GM10266 (cell line): ENCODE results near the gene LRRC10B.

ENCODE experiments used
- DNase-seq: peaks from one replicate; pipeline ENCODE4 v3.0.0; 2012; ENCODE audit errors: extremely low spot score
- TF ChIP-seq, protein P1 (sequence below): IDR thresholded peaks from 2 replicates; pipeline ENCODE4 v1.5.1; 2012; ENCODE audit warnings: mild to moderate bottlenecking, low read depth; ENCODE audit not compliant: control insufficient read depth, insufficient read depth; ENCODE audit errors: missing control alignments

LRRC10B gene

DNA sequence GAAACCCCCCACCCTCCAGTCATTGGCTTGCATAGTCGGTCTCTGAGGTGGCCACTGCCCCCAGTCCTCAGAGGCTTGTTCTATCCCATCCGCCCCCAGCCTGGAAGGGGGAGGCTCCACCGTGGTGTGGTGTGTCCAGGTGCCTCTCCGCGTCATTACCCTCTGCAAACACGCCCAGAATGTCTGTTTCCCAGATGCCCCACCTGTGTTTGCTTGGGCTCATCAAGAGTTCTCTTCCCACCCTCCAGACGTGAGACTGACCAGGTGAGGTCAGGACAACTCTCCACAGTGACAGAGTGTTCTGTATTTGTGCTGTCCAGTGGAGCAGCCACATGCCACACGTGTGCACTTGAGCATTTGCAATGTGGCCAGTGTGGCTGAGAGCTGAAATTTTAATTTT, 24.9 kb downstream of the LRRC10B start:
- no peak for DNase-seq
- TF ChIP-seq, protein P1, sequence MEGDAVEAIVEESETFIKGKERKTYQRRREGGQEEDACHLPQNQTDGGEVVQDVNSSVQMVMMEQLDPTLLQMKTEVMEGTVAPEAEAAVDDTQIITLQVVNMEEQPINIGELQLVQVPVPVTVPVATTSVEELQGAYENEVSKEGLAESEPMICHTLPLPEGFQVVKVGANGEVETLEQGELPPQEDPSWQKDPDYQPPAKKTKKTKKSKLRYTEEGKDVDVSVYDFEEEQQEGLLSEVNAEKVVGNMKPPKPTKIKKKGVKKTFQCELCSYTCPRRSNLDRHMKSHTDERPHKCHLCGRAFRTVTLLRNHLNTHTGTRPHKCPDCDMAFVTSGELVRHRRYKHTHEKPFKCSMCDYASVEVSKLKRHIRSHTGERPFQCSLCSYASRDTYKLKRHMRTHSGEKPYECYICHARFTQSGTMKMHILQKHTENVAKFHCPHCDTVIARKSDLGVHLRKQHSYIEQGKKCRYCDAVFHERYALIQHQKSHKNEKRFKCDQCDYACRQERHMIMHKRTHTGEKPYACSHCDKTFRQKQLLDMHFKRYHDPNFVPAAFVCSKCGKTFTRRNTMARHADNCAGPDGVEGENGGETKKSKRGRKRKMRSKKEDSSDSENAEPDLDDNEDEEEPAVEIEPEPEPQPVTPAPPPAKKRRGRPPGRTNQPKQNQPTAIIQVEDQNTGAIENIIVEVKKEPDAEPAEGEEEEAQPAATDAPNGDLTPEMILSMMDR = no peak

DNA sequence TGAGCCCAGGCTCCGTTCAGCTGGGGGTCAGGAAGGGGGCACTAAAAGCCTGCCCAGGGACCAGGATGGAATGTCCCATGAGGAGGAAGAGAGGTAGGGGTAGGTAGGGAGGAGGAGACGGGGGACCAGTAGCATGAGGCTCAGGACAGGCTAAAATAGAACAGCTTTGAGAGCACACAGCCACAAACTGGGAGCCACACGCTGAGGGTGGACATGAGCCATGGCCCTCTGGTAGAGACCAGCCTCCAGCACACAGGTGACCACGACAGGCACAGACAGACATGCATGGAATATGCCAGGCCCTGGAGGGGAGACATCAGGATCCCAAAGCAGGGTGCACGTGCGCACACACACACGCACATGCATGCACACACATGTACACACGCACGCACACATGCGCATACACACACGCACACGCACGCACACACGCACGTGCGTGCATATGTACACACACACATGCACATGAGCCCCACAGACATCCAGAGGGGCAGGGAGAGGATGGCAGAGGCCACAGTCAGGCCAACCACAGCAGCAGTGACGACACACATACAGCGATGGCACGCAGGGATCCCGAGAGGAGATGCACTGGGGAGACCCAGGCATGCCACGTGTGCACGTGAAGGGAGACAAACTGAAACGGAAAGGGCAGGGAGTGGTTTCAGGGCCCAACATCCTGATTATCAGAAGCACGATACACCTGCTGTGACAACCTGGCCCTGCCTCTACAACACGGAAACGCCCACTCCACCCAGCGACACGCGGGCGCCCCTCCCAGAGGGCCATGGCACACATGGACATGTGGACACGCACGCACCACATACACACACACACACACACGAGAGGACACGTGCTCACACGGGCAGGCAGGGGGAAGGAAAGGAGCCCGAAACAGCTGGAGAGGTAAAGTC, 25.7 kb downstream of the LRRC10B start:
- TF ChIP-seq, protein P1 = no peak
- DNase-seq = no peak

DNA sequence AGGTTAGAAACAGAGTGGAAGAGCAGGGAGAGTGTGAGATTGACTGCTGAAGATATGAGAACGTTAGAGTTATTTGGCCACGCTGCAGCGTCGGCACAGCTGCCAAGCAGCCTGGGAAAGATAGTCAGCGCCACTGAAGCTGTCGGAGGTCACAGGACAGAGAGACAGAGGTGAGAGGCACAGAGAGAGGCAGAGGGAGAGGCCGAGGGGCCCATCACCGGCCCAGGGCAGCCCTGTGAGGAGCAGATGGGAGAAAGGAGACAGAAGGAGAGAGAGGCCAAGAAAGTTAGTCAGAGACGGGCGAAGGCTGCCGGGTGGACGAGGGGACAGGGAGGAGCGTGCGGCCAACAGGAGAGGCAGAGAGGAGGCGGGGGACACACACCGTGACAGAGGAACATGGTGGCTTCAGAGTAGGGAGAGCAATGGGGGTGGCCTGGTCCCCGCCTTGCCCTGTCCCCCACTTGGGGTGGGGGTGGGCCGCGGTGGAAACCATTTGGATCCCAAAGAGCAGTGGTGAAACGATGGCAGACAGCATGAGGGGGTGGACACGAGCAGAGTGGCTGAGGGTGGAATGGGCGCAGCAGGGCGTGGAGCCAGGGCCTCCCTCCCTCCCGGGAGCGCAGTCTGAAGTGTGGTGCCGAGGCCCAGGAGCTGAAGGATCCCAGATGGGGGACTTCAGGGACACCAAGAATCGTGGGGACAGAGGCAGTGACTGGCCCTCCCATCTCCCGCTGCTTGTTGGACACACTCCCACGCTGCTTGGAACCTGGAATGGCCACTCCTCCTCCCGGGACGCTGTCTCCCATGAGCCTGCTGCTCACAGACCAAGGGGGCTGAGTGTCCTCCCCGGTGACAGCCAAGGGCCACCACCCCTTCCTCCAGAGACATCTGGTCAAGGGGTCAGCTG, 26.6 kb downstream of the LRRC10B start:
- DNase-seq = no peak
- TF ChIP-seq, protein P1 = no peak

DNA sequence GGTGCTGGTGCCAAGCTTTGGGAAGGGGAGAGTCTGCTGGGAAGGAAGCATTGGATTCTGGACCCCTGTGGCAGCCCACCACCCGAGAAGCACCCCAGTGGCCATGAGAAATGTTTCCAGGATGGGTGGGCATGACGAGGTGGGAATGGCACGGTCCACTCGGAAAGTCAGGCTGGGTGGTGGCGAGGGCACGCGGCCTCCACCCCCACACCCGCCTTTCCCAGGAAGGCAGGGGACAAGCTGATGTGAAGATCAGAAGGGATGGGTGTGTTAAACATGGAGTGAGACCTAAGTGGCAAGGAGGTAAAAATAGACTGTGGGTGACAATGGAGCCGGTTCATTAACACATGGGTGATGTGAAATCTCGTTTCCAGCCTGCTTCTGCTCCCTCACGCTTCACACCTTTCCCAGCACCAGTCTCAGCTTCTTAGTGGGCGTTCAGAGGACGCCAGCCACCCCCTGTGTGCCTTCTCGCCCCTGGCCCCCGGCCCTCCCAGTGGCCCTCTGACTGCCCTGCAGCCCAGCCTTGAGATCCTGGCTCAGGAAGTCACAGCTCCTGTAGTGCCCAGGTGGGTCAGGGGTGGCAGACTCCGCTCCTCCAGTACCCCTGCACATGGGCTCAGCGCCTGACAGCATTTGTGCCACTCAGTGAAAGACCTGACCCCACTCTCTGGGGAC, 27.6 kb downstream of the LRRC10B start:
- TF ChIP-seq, protein P1 = no peak

DNA sequence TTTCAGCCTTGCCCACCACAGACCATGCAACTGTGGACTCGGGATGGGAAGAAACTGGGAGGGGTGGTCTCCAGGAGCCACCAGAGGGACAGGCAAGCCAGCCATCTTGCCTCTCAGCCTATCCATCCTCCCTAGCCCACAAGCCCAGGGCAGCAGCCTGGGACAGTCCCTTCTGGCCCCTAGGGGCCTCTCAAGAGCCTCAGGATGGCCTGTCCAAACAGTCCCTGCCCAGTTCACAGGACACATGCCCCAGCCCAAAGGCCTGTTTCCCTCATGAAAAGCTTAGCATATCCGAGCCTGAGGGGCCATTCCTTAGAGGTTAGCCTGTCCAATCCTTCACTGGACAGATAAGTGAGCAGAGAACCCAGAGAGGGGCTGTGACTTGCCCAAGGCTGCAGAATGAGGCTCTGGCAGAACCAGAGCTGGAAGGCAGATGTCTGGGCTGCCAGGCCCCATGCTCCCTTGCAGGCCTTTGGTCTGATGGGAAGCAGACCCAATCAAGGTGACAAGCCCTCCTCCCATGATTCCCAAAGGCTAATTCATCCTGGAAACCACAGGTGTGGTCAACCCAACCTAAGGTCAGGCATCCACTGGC, 28.2 kb downstream of the LRRC10B start:
- TF ChIP-seq, protein P1 = no peak
- no peak for DNase-seq

More for the DNA sequence above, 27.6 kb downstream of the LRRC10B start:
- no peak for DNase-seq

DNA sequence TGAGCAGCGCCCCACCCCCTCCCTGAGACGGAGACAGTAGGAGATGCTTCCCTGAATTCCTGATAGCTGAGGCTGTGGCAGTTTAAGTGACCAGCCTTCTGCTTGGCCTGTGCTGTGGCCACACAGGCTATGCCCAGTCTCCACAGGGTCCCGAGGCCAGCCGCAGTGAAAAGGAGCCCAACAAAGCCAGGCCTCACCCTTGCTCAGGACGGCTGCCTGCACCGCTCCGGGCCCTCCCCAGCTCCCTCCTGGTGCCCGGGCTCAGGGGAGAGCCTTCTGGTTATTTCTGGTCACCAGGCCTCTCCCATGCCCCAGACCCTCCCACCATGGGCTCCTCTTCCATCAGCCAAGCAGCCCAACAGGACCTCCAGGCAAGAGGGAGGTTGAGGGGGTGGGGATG, 28.8 kb downstream of the LRRC10B start:
- no peak for DNase-seq
- TF ChIP-seq, protein P1 = no peak
